SU-DHL-6 (cell line): ENCODE measurements around the gene SNRPD3.

Experiments used
- H2AFZ ChIP-seq: fragments of 200-600 bp; sonication (generic); 2 replicates; pipeline ENCODE4 v1.6.1; 2014; ENCODE audit warnings: low read depth, mild to moderate bottlenecking, moderate library complexity, mixed read lengths, antibody characterized with exemption, low read length; ENCODE audit not compliant: severe bottlenecking
- H3F3A ChIP-seq: fragments of 200-600 bp; shearing (Covaris generic); 2 replicates; pipeline ENCODE4 v1.6.0; 2016; ENCODE audit warnings: antibody characterized with exemption, mild to moderate bottlenecking; ENCODE audit not compliant: insufficient read depth
- H3K27ac ChIP-seq: fragments of 200-600 bp; sonication (generic); 2 replicates; pipeline ENCODE4 v1.5.1; 2016; ENCODE audit warnings: low read depth, mild to moderate bottlenecking, low read length, moderate library complexity, mixed read lengths
- H3K27me3 ChIP-seq: fragments of 200-600 bp; sonication (generic), shearing (Covaris generic); 2 replicates; pipeline ENCODE4 v1.6.0; 2014; ENCODE audit warnings: mild to moderate bottlenecking, low read length
- H3K36me3 ChIP-seq: fragments of 200-600 bp; sonication (generic); 2 replicates; pipeline ENCODE4 v1.6.1; 2014; ENCODE audit warnings: mild to moderate bottlenecking, low read length, mixed read lengths
- H3K4me2 ChIP-seq: fragments of 300-600, 200-600 bp; shearing (Covaris generic), sonication (generic); 2 replicates; pipeline ENCODE4 v1.6.0; 2014; ENCODE audit warnings: low read length, low read depth, mild to moderate bottlenecking; ENCODE audit not compliant: poor library complexity, severe bottlenecking
- H3K4me3 ChIP-seq: fragments of 200-600 bp; sonication (generic); 2 replicates; pipeline ENCODE4 v1.5.1; 2014; ENCODE audit warnings: antibody characterized with exemption, low read length, mild to moderate bottlenecking, mixed read lengths; ENCODE audit not compliant: insufficient read depth, poor library complexity, severe bottlenecking
- H3K79me2 ChIP-seq: fragments of 200-600 bp; sonication (generic); 2 replicates; pipeline ENCODE4 v1.6.1; 2014; ENCODE audit warnings: mild to moderate bottlenecking, low read length, moderate library complexity; ENCODE audit not compliant: insufficient read depth
- H3K9ac ChIP-seq: fragments of 200-600 bp; sonication (generic); 2 replicates; pipeline ENCODE4 v1.7.0; 2014; ENCODE audit warnings: mild to moderate bottlenecking, low read length
- H3K9me2 ChIP-seq: fragments of 200-600 bp; sonication (generic); replicated peaks from 2 replicates; pipeline ENCODE4 v1.6.1; 2014; ENCODE audit warnings: low read length; ENCODE audit not compliant: insufficient read depth
- H3K9me3 ChIP-seq: fragments of 200-600 bp; sonication (generic); 2 replicates; pipeline ENCODE4 v1.6.1; 2014; ENCODE audit warnings: low read length, mixed read lengths; ENCODE audit not compliant: insufficient read depth
- H4K20me1 ChIP-seq: fragments of 200-600 bp; sonication (generic); 2 replicates; pipeline ENCODE4 v1.6.1; 2014; ENCODE audit warnings: low read depth, mild to moderate bottlenecking, antibody characterized with exemption, low read length, moderate library complexity, mixed read lengths
- CTCF ChIP-seq: fragments of 200-600 bp; sonication (generic); IDR thresholded peaks from one replicate; pipeline ENCODE4 v1.5.1; 2017; ENCODE audit warnings: antibody characterized with exemption, mild to moderate bottlenecking, low read length, moderate library complexity; ENCODE audit not compliant: insufficient read depth, poor library complexity, severe bottlenecking
- EZH2phosphoT487 ChIP-seq: fragments of 200-600 bp; sonication (generic), shearing (Covaris generic); conservative IDR thresholded peaks from 2 replicates; pipeline ENCODE4 v1.6.1; 2018; ENCODE audit warnings: mild to moderate bottlenecking, antibody characterized with exemption, low read length, moderate library complexity, mixed read lengths

Gene SNRPD3

DNA sequence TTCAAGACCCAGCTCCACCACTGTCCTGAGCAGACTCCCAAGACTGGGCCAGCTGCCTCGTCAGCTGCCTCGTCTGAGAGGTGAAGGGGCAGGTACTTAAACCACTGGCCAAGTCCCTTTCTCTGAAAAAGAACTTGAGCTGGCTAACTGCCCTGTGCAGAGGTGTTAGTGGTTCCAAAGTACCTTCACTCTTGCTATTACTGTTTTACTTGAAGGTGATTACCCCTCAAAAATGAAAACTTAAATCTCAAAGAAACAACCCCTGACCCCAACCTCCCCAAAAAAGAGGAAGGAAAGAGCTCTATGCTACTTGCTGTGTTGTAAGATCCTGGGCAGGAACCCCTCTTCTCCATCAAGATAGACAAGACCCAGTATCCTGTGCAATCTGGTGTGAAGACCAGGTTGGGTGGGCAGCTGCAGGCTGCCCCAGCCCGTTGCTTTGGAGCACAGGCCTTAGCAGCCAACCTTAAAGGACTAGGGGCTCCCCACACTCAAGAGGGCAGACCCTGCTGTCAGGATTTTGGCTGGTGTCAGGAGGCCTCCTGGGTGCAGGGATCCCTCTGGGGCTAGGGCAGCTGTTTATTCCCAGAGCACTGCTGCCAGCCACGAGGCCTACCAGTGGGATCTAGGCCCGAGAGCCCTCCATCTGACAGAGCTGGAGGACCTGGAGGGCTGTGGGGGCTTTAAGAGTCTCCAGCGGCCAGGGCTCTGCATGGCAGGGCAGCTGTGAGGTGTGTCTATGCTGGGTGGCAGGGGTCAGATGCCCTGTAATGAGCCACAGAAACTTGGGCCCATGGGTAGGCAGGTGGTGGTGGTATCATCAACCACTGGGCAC, 13.9 kb upstream of the SNRPD3 start:
- no peaks in the 10 kb centered on the region for H3K36me3 ChIP-seq

GRCh38 chr22:24542641-24543040, 13.2 kb upstream of the SNRPD3 start:
- TF ChIP-seq EZH2phosphoT487 (no peak), CTCF (no peak)
- Histone ChIP-seq H3F3A (no peaks in the 10 kb centered on the region), H3K9ac (no peak overlapping the region), H3K4me3 (no peak overlapping the region), H3K27ac (no peak overlapping the region), H3K36me3 (no peaks in the 10 kb centered on the region), H3K79me2 (no peaks in the 10 kb centered on the region), H3K4me2 (no peak overlapping the region), H3K9me3 (no peaks in the 10 kb centered on the region), H4K20me1 (no peaks in the 10 kb centered on the region), H3K27me3 (no peaks in the 10 kb centered on the region), H3K9me2 (no peaks in the 10 kb centered on the region), H2AFZ (no peak overlapping the region)

More for the DNA sequence above, 13.9 kb upstream of the SNRPD3 start:
- Histone ChIP-seq H2AFZ (no peak overlapping the region), H3K4me2 (no peak overlapping the region), H3K27ac (no peak overlapping the region), H3K27me3 (no peaks in the 10 kb centered on the region), H3K9me2 (no peaks in the 10 kb centered on the region), H3K4me3 (no peak overlapping the region), H3K79me2 (no peaks in the 10 kb centered on the region), H3F3A (no peaks in the 10 kb centered on the region), H3K9ac (no peak overlapping the region), H4K20me1 (no peaks in the 10 kb centered on the region), H3K9me3 (no peaks in the 10 kb centered on the region)
- TF ChIP-seq EZH2phosphoT487 = no peak
- TF ChIP-seq CTCF = no peak

- Histone ChIP-seq H3K9me2 (no peaks in the 10 kb centered on the region), H3K27me3 (no peaks in the 10 kb centered on the region), H3K4me2 (no peak overlapping the region), H3K4me3 (no peak overlapping the region), H3K9me3 (no peaks in the 10 kb centered on the region), H3K79me2 (no peaks in the 10 kb centered on the region), H4K20me1 (no peaks in the 10 kb centered on the region), H3K36me3 (no peaks in the 10 kb centered on the region), H2AFZ (no peak overlapping the region), H3K9ac (no peak overlapping the region), H3F3A (no peaks in the 10 kb centered on the region), H3K27ac (no peak overlapping the region)
- TF ChIP-seq EZH2phosphoT487 = no peak
- no peak for TF ChIP-seq CTCF
Observed at GRCh38 chr22:24543185-24543601, 12.6 kb upstream of the SNRPD3 start.
